ENCODE data around the gene EPHB4.

DNA sequence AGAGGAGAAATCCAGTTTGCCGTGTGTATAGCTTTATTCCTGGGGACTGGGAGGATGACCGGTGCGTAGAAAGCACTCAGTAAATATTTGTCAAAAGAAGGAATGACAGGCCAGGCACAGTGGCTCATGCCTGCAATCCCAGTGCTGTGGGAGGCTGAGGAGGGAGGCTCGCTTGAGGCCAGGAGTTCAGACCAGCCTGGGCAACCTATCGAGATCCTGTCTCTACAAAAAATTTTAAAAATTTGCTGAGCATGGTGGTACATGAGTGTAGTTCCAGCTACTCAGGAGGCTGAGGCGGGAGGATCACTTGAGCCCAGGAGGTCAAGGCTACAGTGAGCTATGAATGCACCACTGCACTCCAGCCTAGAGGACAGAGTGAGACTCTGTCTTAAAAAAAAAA lies 15.8 kb downstream of the EPHB4 start:
- TF ChIP-seq, protein P1, sequence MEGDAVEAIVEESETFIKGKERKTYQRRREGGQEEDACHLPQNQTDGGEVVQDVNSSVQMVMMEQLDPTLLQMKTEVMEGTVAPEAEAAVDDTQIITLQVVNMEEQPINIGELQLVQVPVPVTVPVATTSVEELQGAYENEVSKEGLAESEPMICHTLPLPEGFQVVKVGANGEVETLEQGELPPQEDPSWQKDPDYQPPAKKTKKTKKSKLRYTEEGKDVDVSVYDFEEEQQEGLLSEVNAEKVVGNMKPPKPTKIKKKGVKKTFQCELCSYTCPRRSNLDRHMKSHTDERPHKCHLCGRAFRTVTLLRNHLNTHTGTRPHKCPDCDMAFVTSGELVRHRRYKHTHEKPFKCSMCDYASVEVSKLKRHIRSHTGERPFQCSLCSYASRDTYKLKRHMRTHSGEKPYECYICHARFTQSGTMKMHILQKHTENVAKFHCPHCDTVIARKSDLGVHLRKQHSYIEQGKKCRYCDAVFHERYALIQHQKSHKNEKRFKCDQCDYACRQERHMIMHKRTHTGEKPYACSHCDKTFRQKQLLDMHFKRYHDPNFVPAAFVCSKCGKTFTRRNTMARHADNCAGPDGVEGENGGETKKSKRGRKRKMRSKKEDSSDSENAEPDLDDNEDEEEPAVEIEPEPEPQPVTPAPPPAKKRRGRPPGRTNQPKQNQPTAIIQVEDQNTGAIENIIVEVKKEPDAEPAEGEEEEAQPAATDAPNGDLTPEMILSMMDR (IDR thresholded peaks at IDR 0.05; ENCODE audit: extremely low read depth in 1 of 2, insufficient read depth in 1 of 2, low read depth in 1 of 2, low read length in 2 of 2), result no peak
- TF ChIP-seq POLR2AphosphoS5 (IDR thresholded peaks at IDR 0.05; ENCODE audit: insufficient read depth, low read depth, low read length) (no peak), POLR2A (IDR thresholded peaks at IDR 0.05; ENCODE audit: low read depth, low read length) (no peak)

All from endothelial cell of umbilical vein (primary cell).